ENCODE measurements around the gene B4GALNT4. TPM values are rescaled to one million over a fixed set of nuclear protein-coding genes. Genes with fewer than 3 reads are reported as not detected.

B4GALNT4 gene
- total RNA-seq, 1 experiment from 2014 or later = 88.0 TPM

GRCh38 chr11:429931-430456, 60.7 kb downstream of the B4GALNT4 start:
- no peaks in the 10 kb centered on the region for H3K9me3 Mint-ChIP-seq
- TF ChIP-seq TCF7 (CRISPR knock-in tag; IDR thresholded peaks at IDR 0.05; ENCODE audit: low read depth) (no peak), ZNF512 (CRISPR knock-in tag; IDR thresholded peaks at IDR 0.05; ENCODE audit: borderline replicate concordance) (no peak), NFATC4 (CRISPR knock-in tag; IDR thresholded peaks at IDR 0.05) (no peak), PREB (CRISPR knock-in tag; IDR thresholded peaks at IDR 0.05; ENCODE audit: borderline replicate concordance) (no peak), SMAD3 (CRISPR knock-in tag; IDR thresholded peaks at IDR 0.05; ENCODE audit: borderline replicate concordance) (no peak), NR3C1 (CRISPR knock-in tag; conservative IDR thresholded peaks at IDR 0.05; ENCODE audit: low read depth) (no peak), MLX (CRISPR knock-in tag; IDR thresholded peaks at IDR 0.05) (no peak), ZNF232 (CRISPR knock-in tag; IDR thresholded peaks at IDR 0.05) (no peak), ZNF423 (CRISPR knock-in tag; IDR thresholded peaks at IDR 0.05) (no peak)
- no peak overlapping the region for H3K4me3 Mint-ChIP-seq
- peaks cover 5% of the 10 kb centered on the region; the same call in 1 of the 2 replicates for H3K27me3 Mint-ChIP-seq (ENCODE audit: low read depth)
- CTCF ChIA-PET = interaction anchor here (1.0 to 1.4 kb wide), 2 partner anchors 18 to 180 kb away, joined by 3 to 4 read pairs; no protein-coding TSS in a partner anchor
- H3K4me1 Mint-ChIP-seq = no peaks in the 10 kb centered on the region
- H3K27ac Mint-ChIP-seq = no peak overlapping the region
- ATAC-seq = peak; percentile 40
- no peak for DNase-seq (ENCODE audit: low spot score)
- H3K36me3 Mint-ChIP-seq = no peaks in the 10 kb centered on the region; the same call in 1 of the 2 replicates
- POLR2A ChIA-PET = no interaction called here

Other genes starting within 250 kb of the B4GALNT4 start
- gene SCGB1C1, start 176.4 kb upstream of the B4GALNT4 start, total RNA-seq (2021) = not detected in 3 replicates
- 45.1 to 51.4 TPM (median 47.0 TPM) in 3 replicates for gene BET1L, start 162.1 kb upstream of the B4GALNT4 start, total RNA-seq (2021)
- 67.8 to 69.5 TPM (median 68.3 TPM) in 3 replicates for gene RIC8A, start 161.8 kb upstream of the B4GALNT4 start, total RNA-seq (2021)
- gene SIRT3, start 133.2 kb upstream of the B4GALNT4 start, total RNA-seq (2021) = 19.2 to 21.0 TPM (median 20.5 TPM) in 3 replicates
- 144 to 148 TPM (median 147 TPM) in 3 replicates for gene PSMD13, start 132.5 kb upstream of the B4GALNT4 start, total RNA-seq (2021)
- 0.09 to 0.14 TPM in 2 of 3 replicates, not detected in the other for gene NLRP6, start 91.1 kb upstream of the B4GALNT4 start, total RNA-seq (2021)
- 74.9 to 111 TPM (median 106 TPM) in 3 replicates for gene PGGHG, start 80.4 kb upstream of the B4GALNT4 start, total RNA-seq (2021)
- gene IFITM5, start 70.0 kb upstream of the B4GALNT4 start, total RNA-seq (2021) = not detected in 3 replicates
- 436 to 616 TPM (median 577 TPM) in 3 replicates for gene IFITM2, start 61.7 kb upstream of the B4GALNT4 start, total RNA-seq (2021)
- 544 to 679 TPM (median 640 TPM) in 3 replicates for gene IFITM1, start 55.5 kb upstream of the B4GALNT4 start, total RNA-seq (2021)
- gene IFITM3, start 48.6 kb upstream of the B4GALNT4 start, total RNA-seq (2021) = 381 to 503 TPM (median 481 TPM) in 3 replicates
- 17.3 to 23.4 TPM (median 21.4 TPM) in 3 replicates for gene PKP3, start 24.7 kb downstream of the B4GALNT4 start, total RNA-seq (2021)
- gene SIGIRR, start 45.5 kb downstream of the B4GALNT4 start, total RNA-seq (2021) = 85.2 to 98.9 TPM (median 91.8 TPM) in 3 replicates
- 13.2 to 17.6 TPM (median 16.6 TPM) in 3 replicates for gene ANO9, start 72.5 kb downstream of the B4GALNT4 start, total RNA-seq (2021)
- gene PTDSS2, start 80.8 kb downstream of the B4GALNT4 start, total RNA-seq (2021) = 49.5 to 56.8 TPM (median 55.2 TPM) in 3 replicates
- gene RNH1, start 137.7 kb downstream of the B4GALNT4 start, total RNA-seq (2021) = 59.0 to 67.5 TPM (median 60.4 TPM) in 3 replicates
- 42.9 to 62.4 TPM (median 48.3 TPM) in 3 replicates for gene HRAS, start 166.1 kb downstream of the B4GALNT4 start, total RNA-seq (2021)
- 2.3 to 3.4 TPM (median 2.5 TPM) in 3 replicates for gene LRRC56, start 168.0 kb downstream of the B4GALNT4 start, total RNA-seq (2021)
- 4.0 to 6.0 TPM (median 5.9 TPM) in 3 replicates for gene LMNTD2, start 191.2 kb downstream of the B4GALNT4 start, total RNA-seq (2021)
- 30.6 to 39.7 TPM (median 32.5 TPM) in 3 replicates for gene RASSF7, start 191.5 kb downstream of the B4GALNT4 start, total RNA-seq (2021)
- gene PHRF1, start 207.0 kb downstream of the B4GALNT4 start, total RNA-seq (2021) = 39.4 to 46.9 TPM (median 40.1 TPM) in 3 replicates
- gene IRF7, start 246.5 kb downstream of the B4GALNT4 start, total RNA-seq (2021) = 11.1 to 12.0 TPM (median 11.5 TPM) in 3 replicates

All from WTC11 (cell line).